GM21367 (cell line): ENCODE data around the gene EMILIN1.
"Not testable (repeated sequence)": the region's sequence is repeated elsewhere in the genome, so short reads cannot be mapped to it uniquely, and the experiment has no call there.

Experiments used
- ATAC-seq: cut with Tn5 transposase; IDR thresholded peaks from one replicate; pipeline ENCODE4 v1.9.1; 2021; ENCODE audit not compliant: unreplicated experiment

EMILIN1 gene

GRCh38 chr2:27119330-27119670 is 40.9 kb downstream of the EMILIN1 start:
- ATAC-seq = not testable (repeated sequence)

DNA sequence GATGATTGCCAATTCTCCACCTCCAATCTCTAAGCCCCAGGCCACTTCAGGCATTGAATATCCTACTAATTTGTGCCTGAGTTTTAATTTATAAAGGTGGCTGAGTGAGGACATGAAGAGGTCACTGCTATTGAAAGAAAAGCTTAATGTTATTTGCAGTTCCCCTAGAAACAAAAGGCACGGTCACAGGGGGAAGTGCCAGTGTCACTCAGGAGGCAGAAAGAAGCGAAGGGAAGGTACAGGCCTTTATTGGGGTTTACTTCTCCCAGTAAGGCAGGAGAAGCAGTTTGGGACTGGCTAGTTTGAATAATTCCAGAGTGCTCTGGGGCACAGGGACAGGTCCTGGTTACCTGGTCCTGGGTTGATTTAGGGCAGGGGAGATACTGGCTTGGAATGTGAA is 43.5 kb downstream of the EMILIN1 start:
- no peak for ATAC-seq

DNA sequence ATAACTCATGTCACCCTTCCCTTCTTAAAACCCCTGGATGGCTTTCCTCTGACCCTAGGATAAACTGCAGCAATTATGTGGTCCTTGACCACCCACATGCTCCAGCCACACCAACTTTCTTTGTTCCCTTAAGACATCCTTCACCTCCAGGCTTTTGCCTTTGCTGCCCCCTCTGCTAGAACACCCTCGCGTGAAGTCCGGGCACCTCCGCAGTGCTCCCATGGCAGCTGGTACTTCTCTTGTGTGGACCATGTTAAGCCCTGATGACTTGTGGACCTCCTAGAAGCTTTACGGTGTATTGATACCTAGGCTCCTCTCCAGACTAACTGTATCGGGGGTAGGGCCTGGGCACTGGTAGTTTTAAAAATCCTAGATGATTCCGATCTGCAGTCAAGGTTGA is 44.4 kb downstream of the EMILIN1 start:
- no peak for ATAC-seq

- ATAC-seq = no peak
Measured at GRCh38 chr2:27123302-27124150, 45.1 kb downstream of the EMILIN1 start, which contains the start of gene ABHD1. ABHD1 (plus strand) TSS chr2:27123815; CDS start chr2:27123949, 134 bp downstream.

DNA sequence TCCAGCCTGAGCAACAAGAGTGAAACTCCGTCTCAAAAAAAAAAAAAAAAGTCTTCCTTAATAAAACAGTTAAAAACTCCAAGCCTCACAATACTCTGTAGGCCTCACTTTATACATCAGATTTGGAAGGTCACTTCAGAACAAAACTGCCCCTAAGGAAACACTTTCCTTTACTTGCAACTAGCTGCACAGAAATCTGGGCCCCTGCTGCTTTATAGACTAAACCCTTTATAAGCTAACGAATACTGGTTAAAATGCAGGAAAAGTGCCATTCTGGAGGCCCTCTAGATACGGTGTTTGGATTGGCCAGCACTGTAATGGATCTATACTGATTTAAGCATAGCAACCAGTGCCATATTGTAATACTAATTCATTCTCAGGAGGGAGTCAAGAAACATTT is 46.7 kb downstream of the EMILIN1 start:
- no peak for ATAC-seq

GRCh38 chr2:27126252-27126710 is 47.9 kb downstream of the EMILIN1 start:
- no peak for ATAC-seq

GRCh38 chr2:27127883-27128667 is 49.7 kb downstream of the EMILIN1 start:
- no peak for ATAC-seq

- ATAC-seq = no peak
Measured at GRCh38 chr2:27128668-27129571, 50.5 kb downstream of the EMILIN1 start.

GRCh38 chr2:27130396-27130795 is 52.0 kb downstream of the EMILIN1 start:
- no peak for ATAC-seq

GRCh38 chr2:27131429-27131828 is 53.0 kb downstream of the EMILIN1 start:
- ATAC-seq = no peak

DNA sequence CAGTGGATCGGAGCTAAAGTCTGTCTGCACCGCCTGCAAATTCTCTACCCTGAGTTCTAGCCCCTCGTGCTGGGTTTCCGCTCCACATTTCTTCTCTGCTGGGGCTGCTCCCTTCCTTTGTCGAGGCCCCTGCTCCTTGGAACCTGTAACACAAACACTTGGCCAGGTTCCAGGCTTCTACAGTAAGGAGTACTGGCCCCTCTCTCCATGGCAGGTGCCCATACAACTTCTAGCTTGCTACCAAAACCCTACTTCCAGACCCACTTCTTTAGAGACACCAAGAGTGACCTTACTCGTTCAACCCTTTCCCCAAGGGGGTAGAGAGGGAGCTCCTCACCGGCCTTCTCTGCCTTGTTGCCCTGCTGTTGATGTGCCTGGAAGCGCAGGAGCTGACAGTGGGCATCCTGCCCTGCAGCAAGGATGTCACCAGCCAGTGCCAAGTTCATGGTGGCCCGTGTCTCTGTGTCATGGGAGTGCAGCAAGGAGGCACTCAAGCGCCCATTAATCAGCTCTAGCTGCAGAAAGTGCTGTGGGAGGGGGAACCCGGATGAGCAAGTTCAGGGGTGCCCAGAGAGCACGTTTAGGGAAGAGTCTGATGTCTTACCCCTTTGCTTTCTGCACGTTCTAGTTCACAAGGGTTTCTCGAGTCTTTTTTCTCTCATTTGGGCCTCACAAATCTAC is 54.9 kb downstream of the EMILIN1 start:
- ATAC-seq = no peak

DNA sequence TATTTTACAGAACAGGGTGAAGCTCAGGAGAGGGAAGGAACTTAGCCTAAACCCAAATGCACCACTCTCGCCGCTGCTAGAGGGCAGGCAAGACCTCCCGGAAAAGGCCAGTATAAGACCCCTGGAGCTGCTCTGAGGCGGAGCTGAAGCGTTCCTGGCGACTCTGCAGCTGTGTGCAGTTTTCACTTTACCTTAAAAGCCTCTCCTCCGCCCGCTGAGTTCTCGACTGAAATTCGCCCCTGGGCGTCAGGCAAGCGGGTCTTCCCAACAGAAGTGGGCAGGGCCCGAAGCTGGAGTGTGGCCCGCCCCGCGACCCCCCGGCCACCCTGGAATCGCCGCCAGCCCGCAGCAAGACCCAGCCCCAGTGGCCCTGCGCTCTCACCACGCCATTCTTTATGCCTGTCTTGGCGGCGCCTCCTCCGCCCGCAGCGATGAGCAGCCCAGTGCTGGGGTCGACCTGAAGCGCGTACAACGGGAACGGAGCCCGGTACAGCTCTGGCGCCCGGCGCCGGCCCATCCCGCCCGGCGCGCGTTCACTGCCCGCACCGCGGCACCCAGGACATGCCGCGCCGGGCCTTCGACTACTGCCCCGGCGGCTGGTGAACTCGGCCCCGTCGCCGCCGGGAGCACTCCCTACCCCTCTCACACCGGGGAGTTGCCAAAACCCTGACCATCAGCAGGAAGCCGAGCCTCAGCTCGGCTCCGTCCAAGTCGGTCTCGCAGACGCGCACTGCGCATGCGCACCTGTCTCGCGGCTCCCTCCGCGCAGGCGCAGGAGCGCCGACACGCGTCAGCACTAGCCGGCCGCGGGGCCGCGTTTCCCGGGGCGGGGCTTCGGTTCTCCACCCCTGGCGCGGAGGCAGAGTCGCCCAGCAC is 55.7 kb downstream of the EMILIN1 start, which contains the start of gene PREB:
TSS of gene PREB (minus strand) at position 732 of the 876 bp plus-strand sequence. CDS start at position 517, 215 bp downstream.
- peak; percentile 72 for ATAC-seq

DNA sequence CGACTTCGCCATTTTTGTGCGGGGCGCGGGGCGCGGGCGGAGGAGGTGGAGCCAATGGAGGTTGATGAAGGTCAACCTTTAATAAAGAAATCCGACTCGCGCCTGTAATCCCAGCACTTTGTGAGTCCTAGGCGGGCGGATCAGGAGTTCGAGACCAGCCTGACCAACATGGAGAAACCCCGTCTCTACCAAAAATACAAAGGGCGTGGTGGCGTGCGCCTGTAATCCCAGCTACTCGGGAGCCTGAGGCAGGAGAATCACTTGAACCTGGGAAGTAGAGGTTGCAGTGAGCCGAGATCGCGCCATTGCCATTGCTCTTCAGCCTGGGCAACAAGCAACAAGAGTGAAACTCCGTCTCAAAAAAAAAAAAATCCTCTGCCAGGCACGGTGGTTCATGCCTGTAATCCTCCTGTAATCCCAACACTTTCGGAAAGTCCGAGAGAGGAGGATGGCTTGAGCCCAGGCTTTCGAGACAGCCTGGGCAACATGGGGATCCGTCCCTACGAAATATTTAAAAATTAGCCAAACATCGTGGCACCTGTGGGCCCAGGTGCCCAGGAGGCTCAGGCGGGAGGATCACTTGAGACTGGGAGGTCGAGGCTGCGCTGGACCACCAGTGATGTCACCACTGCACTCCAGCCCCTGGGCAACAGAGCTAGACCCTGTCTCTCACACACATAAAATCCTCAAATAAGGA is 56.5 kb downstream of the EMILIN1 start:
- no peak for ATAC-seq

DNA sequence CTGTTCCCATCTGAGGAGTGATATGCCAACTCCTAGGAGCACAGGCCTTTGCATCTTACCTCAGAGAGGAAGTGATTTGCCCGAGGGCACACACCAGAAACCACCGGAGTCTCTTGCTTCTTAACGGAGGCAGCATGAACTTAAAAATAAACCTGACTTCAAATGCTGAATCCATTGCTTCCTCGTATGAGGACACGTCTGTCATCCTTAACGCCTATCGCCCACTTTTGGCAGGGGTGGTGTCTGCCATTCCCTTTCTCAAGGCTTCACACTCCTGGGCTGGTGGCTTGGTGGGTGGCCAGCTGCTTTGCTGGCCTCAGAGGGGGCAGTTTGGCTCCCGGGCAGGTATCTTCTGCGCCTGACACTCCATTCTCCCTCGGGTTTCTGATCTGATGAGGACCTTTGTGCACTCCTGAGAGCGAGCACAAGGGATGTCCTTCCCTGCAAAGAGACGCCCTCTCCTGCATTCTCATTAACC is 57.1 kb downstream of the EMILIN1 start:
- ATAC-seq = no peak
